NCI-H774 (cell line): ENCODE measurements around the gene FXYD7.
"Not testable (repeated sequence)": the region's sequence is repeated elsewhere in the genome, so short reads cannot be mapped to it uniquely, and the experiment has no call there.

Experiments used
- DNase-seq: peaks from one replicate; lab custom pipeline; 2025; lab: John Stamatoyannopoulos, UW

The FXYD7 gene

GRCh38 chr19:35143231-35143715, at the start of gene FXYD7:
TSS of gene FXYD7 (plus strand) at chr19:35143255. CDS start at chr19:35143334, 79 bp downstream.
- no peak for DNase-seq

GRCh38 chr19:35093430-35093829, 49.6 kb upstream of the FXYD7 start:
- no peak for DNase-seq

GRCh38 chr19:35093941-35094647, 49.0 kb upstream of the FXYD7 start:
- no peak for DNase-seq

GRCh38 chr19:35094656-35095055, 48.4 kb upstream of the FXYD7 start:
- no peak for DNase-seq

- DNase-seq: no peak
Observed at GRCh38 chr19:35095667-35096368, 47.2 kb upstream of the FXYD7 start.

- no peak for DNase-seq
Observed at GRCh38 chr19:35098413-35099049, 44.5 kb upstream of the FXYD7 start.

GRCh38 chr19:35099155-35099896, 43.7 kb upstream of the FXYD7 start:
- DNase-seq: no peak

GRCh38 chr19:35099897-35100275, 43.2 kb upstream of the FXYD7 start:
- DNase-seq: no peak

- DNase-seq: no peak
Observed at GRCh38 chr19:35100588-35101533, 42.2 kb upstream of the FXYD7 start.

- DNase-seq: not testable (repeated sequence)
Observed at GRCh38 chr19:35101949-35102348, 41.1 kb upstream of the FXYD7 start.

- not testable (repeated sequence) for DNase-seq
Observed at GRCh38 chr19:35103614-35104013, 39.4 kb upstream of the FXYD7 start.

- DNase-seq: no peak
Observed at GRCh38 chr19:35104361-35104760, 38.7 kb upstream of the FXYD7 start.

- no peak for DNase-seq
Observed at GRCh38 chr19:35105047-35105410, 38.0 kb upstream of the FXYD7 start.

GRCh38 chr19:35105411-35106290, 37.4 kb upstream of the FXYD7 start:
- no peak for DNase-seq

GRCh38 chr19:35106291-35106583, 36.8 kb upstream of the FXYD7 start:
- DNase-seq: no peak

GRCh38 chr19:35106898-35107541, 36.0 kb upstream of the FXYD7 start:
- no peak for DNase-seq

GRCh38 chr19:35107545-35107944, 35.5 kb upstream of the FXYD7 start:
- no peak for DNase-seq

GRCh38 chr19:35108730-35109129, 34.3 kb upstream of the FXYD7 start:
- DNase-seq: no peak

GRCh38 chr19:35109395-35110112, 33.5 kb upstream of the FXYD7 start:
- no peak for DNase-seq
